Panc1 (cell line): Measurements from ENCODE around the gene DBR1. TPM values are rescaled to one million over a fixed set of nuclear protein-coding genes. Genes with fewer than 3 reads are reported as not detected.

Experiments used
- ATAC-seq: fragments of 200-7000 bp; cut with Tn5 transposase; 2 replicates; pipeline ENCODE4 v1.9.1; 2020; ENCODE audit warnings: mild to moderate bottlenecking, moderate library complexity
- BruUV-seq: library from RNA; stranded (reverse); fragments of 400-500 nt; replicated peaks from 2 replicates; lab custom pipeline; 2021; lab: Mats Ljungman, UMichigan
- CTCF ChIA-PET: fragments of 300-600 bp; sonication (Branson Sonifier 250); formaldehyde crosslinking; loops from one replicate; lab custom pipeline; 2022; ENCODE audit warnings: antibody characterized with exemption; lab: Charles Lee
- POLR2A ChIA-PET: fragments of 300-600 bp; sonication (Branson Sonifier 250); formaldehyde crosslinking; loops from one replicate; lab custom pipeline; 2022; ENCODE audit warnings: antibody characterized with exemption; lab: Charles Lee
- DNase-seq: peaks from one replicate; pipeline ENCODE4 v3.0.0-alpha.2; 2010; ENCODE audit warnings: low read depth, low spot score
- H3K27ac ChIP-seq: 2 replicates; pipeline ENCODE4 v1.5.1; 2011; ENCODE audit warnings: mild to moderate bottlenecking, low read length, inconsistent platforms
- H3K27me3 ChIP-seq: fragments of 200-500 bp; sonication (Bioruptor generic); 2 replicates; pipeline ENCODE4 v1.6.0; 2014; ENCODE audit warnings: low read length, inconsistent platforms; ENCODE audit not compliant: control insufficient read depth, insufficient read depth
- H3K36me3 ChIP-seq: fragments of 200-500 bp; sonication (Bioruptor generic); 2 replicates; pipeline ENCODE4 v1.5.1; 2014; ENCODE audit warnings: inconsistent platforms, mild to moderate bottlenecking, low read length, moderate library complexity; ENCODE audit not compliant: control insufficient read depth, insufficient read depth
- H3K4me1 ChIP-seq: 2 replicates; pipeline ENCODE4 v1.5.1; 2011; ENCODE audit warnings: inconsistent platforms, mild to moderate bottlenecking, low read length, moderate library complexity; ENCODE audit not compliant: control insufficient read depth, insufficient read depth
- H3K4me3 ChIP-seq, 2 experiments: 2 replicates each; pipeline ENCODE4 v1.5.1; 2011 to 2012; ENCODE audit warnings: low read depth in 2 of 2, low read length in 2 of 2, mild to moderate bottlenecking in 2 of 2, inconsistent platforms in 1 of 2, moderate library complexity in 1 of 2
- H3K9me3 ChIP-seq: fragments of 200-500 bp; sonication (Bioruptor generic); 2 replicates; pipeline ENCODE4 v1.5.1; 2014; ENCODE audit warnings: low read depth, mild to moderate bottlenecking, inconsistent platforms, low read length, moderate library complexity; ENCODE audit not compliant: control insufficient read depth, insufficient read depth
- POLR2AphosphoS5 ChIP-seq: IDR thresholded peaks from 2 replicates; pipeline ENCODE4 v1.6.1; 2012; ENCODE audit warnings: mild to moderate bottlenecking, low read depth, low read length, moderate library complexity
- SIN3A ChIP-seq: IDR thresholded peaks from 2 replicates; pipeline ENCODE4 v1.6.1; 2012; ENCODE audit warnings: low read depth, mild to moderate bottlenecking, low read length, moderate library complexity, borderline replicate concordance; ENCODE audit not compliant: insufficient read depth
- TCF7L2 ChIP-seq: IDR thresholded peaks from 2 replicates; pipeline ENCODE4 v1.6.1; 2011; ENCODE audit warnings: mild to moderate bottlenecking, low read depth, low read length, inconsistent platforms
- in situ Hi-C: cut with HindIII; loops from 2 replicates; pipeline ENCODE4 v1.10.0; 2016; ENCODE audit warnings: low sequenced_read_pairs, low pct_unique_long_range_greater_than_20kb
- intact Hi-C: fragments of 100-400 bp; cut with micrococcal nuclease; formaldehyde crosslinking; loops from one replicate; pipeline ENCODE4 v1.10.0; 2022; ENCODE audit not compliant: unreplicated experiment
- total RNA-seq: library from RNA; stranded (reverse); gene quantifications from one replicate; pipeline ENCODE4 v1.2.1, GENCODE V29; 2021; ENCODE audit not compliant: unreplicated experiment
- TF ChIP-seq, protein P1 (sequence below): fragments of 450-650 bp; IDR thresholded peaks from 2 replicates; pipeline ENCODE4 v1.5.1; 2017; ENCODE audit warnings: mild to moderate bottlenecking
- TF ChIP-seq, protein P2 (sequence below), 2 experiments: IDR thresholded peaks; 2 replicates each; pipeline ENCODE4 v1.6.1; 2011 to 2012; ENCODE audit warnings: low read depth in 2 of 2, control low read depth in 1 of 2, low read length in 1 of 2, mild to moderate bottlenecking in 1 of 2, moderate library complexity in 1 of 2; ENCODE audit not compliant: insufficient read depth in 1 of 2

DBR1 gene
- total RNA-seq, 1 experiment from 2014 or later = 21.8 TPM

GRCh38 chr3:138139691-138140090 is 35.0 kb downstream of the DBR1 start:
- DNase-seq (no peak), ATAC-seq (no peak)
- Histone ChIP-seq H3K4me3 (no peak overlapping the region), H3K36me3 (no peaks in the 10 kb centered on the region), H3K27me3 (peaks cover 14% of the 10 kb centered on the region), H3K4me1 (no peaks in the 10 kb centered on the region), H3K27ac (no peak overlapping the region), H3K9me3 (no peaks in the 10 kb centered on the region)
- intact Hi-C loops = no loop called here
- ChIA-PET POLR2A (interaction anchor here (0.5 kb wide), 1 partner anchor 13 kb away, joined by 5 read pairs; no protein-coding TSS in a partner anchor), CTCF (no interaction called here)
- BruUV-seq = no TSS peak
- TF ChIP-seq, protein P1, sequence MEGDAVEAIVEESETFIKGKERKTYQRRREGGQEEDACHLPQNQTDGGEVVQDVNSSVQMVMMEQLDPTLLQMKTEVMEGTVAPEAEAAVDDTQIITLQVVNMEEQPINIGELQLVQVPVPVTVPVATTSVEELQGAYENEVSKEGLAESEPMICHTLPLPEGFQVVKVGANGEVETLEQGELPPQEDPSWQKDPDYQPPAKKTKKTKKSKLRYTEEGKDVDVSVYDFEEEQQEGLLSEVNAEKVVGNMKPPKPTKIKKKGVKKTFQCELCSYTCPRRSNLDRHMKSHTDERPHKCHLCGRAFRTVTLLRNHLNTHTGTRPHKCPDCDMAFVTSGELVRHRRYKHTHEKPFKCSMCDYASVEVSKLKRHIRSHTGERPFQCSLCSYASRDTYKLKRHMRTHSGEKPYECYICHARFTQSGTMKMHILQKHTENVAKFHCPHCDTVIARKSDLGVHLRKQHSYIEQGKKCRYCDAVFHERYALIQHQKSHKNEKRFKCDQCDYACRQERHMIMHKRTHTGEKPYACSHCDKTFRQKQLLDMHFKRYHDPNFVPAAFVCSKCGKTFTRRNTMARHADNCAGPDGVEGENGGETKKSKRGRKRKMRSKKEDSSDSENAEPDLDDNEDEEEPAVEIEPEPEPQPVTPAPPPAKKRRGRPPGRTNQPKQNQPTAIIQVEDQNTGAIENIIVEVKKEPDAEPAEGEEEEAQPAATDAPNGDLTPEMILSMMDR = no peak
- TF ChIP-seq TCF7L2 (no peak), SIN3A (no peak), POLR2AphosphoS5 (no peak)
- TF ChIP-seq, protein P2, sequence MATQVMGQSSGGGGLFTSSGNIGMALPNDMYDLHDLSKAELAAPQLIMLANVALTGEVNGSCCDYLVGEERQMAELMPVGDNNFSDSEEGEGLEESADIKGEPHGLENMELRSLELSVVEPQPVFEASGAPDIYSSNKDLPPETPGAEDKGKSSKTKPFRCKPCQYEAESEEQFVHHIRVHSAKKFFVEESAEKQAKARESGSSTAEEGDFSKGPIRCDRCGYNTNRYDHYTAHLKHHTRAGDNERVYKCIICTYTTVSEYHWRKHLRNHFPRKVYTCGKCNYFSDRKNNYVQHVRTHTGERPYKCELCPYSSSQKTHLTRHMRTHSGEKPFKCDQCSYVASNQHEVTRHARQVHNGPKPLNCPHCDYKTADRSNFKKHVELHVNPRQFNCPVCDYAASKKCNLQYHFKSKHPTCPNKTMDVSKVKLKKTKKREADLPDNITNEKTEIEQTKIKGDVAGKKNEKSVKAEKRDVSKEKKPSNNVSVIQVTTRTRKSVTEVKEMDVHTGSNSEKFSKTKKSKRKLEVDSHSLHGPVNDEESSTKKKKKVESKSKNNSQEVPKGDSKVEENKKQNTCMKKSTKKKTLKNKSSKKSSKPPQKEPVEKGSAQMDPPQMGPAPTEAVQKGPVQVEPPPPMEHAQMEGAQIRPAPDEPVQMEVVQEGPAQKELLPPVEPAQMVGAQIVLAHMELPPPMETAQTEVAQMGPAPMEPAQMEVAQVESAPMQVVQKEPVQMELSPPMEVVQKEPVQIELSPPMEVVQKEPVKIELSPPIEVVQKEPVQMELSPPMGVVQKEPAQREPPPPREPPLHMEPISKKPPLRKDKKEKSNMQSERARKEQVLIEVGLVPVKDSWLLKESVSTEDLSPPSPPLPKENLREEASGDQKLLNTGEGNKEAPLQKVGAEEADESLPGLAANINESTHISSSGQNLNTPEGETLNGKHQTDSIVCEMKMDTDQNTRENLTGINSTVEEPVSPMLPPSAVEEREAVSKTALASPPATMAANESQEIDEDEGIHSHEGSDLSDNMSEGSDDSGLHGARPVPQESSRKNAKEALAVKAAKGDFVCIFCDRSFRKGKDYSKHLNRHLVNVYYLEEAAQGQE (IDR thresholded peaks at IDR 0.05; ENCODE audit: insufficient read depth in 1 of 2, low read depth in 2 of 2, low read length in 1 of 2) = no peak
- in situ Hi-C loops = no loop called here

- no peaks in the 10 kb centered on the region for H3K9me3 ChIP-seq
- intact Hi-C loops (no loop called here), in situ Hi-C loops (no loop called here)
- POLR2A ChIA-PET = interaction anchor here (0.6 kb wide), 1 partner anchor 92 kb away, joined by 3 read pairs; no protein-coding TSS in a partner anchor
- H3K27ac ChIP-seq = no peak overlapping the region
- H3K36me3 ChIP-seq = no peaks in the 10 kb centered on the region
- DNase-seq (no peak), ATAC-seq (no peak)
- TF ChIP-seq, protein P2 (IDR thresholded peaks at IDR 0.05; ENCODE audit: insufficient read depth in 1 of 2, low read depth in 2 of 2, low read length in 1 of 2) = no peak
- TF ChIP-seq TCF7L2 (no peak), POLR2AphosphoS5 (no peak), SIN3A (no peak)
- TF ChIP-seq, protein P1 = no peak
- CTCF ChIA-PET = interaction anchor here (0.7 kb wide), 1 partner anchor 10 kb away, joined by 7 read pairs; no protein-coding TSS in a partner anchor
- peaks cover 16% of the 10 kb centered on the region for H3K27me3 ChIP-seq
- H3K4me3 ChIP-seq = no peak overlapping the region
- no TSS peak for BruUV-seq
- no peaks in the 10 kb centered on the region for H3K4me1 ChIP-seq
These were observed 36.9 kb downstream of the DBR1 start for GRCh38 chr3:138137861-138138260.
